Osteocyte (in vitro differentiated cells): ENCODE data around the gene SCP2. TPM values are rescaled to one million over a fixed set of nuclear protein-coding genes. Genes with fewer than 3 reads are reported as not detected.

Source experiments
- DNase-seq: peaks from one replicate; pipeline ENCODE4 v3.0.0; 2021; ENCODE audit warnings: mixed read lengths; ENCODE audit not compliant: unreplicated experiment; ENCODE audit errors: extremely low spot score
- H3K27ac Mint-ChIP-seq: one replicate; pipeline ENCODE4 v1.8.0; 2021; ENCODE audit warnings: mild to moderate bottlenecking, mixed read lengths; ENCODE audit not compliant: unreplicated experiment
- H3K27me3 Mint-ChIP-seq: one replicate; pipeline ENCODE4 v1.8.0; 2021; ENCODE audit warnings: mixed read lengths; ENCODE audit not compliant: unreplicated experiment
- H3K36me3 Mint-ChIP-seq: one replicate; pipeline ENCODE4 v1.8.0; 2021; ENCODE audit warnings: mixed read lengths; ENCODE audit not compliant: unreplicated experiment
- H3K4me1 Mint-ChIP-seq: one replicate; pipeline ENCODE4 v1.8.0; 2021; ENCODE audit warnings: mixed read lengths; ENCODE audit not compliant: unreplicated experiment
- H3K4me3 Mint-ChIP-seq: one replicate; pipeline ENCODE4 v1.8.0; 2021; ENCODE audit warnings: mild to moderate bottlenecking, moderate library complexity, mixed read lengths; ENCODE audit not compliant: unreplicated experiment
- H3K9me3 Mint-ChIP-seq: one replicate; pipeline ENCODE4 v1.8.0; 2021; ENCODE audit warnings: mixed read lengths; ENCODE audit not compliant: unreplicated experiment
- total RNA-seq: library from RNA; stranded (reverse); gene quantifications from 2 replicates; pipeline ENCODE4 v1.2.1, GENCODE V29; 2021
- TF ChIP-seq, protein P1 (sequence below): fragments of 200-600 bp; sonication (generic); IDR thresholded peaks from 2 replicates; pipeline ENCODE4 v1.5.0; 2021; ENCODE audit warnings: antibody characterized with exemption, mild to moderate bottlenecking, moderate library complexity

The SCP2 gene
- total RNA-seq, 1 donor from 2014 or later, result 84.2 TPM

DNA sequence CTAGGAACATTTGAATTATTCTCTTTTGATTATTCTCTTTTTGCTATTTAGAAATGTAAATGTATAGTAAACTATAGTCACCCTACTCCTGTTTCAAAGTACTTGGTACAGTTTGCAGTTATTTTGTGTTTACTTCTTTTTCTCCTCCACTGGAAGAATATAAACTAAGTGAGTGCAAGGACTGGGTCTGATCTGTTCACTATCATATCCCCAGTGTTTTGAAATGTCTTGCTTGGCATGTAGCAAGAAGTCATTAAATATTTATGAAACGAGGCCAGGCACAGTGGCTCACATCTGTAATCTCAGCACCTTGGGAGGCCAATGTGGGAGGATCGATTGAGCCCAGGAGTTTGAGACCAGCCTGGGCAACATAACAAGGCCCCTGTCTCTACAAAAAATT lies 99.2 kb downstream of the SCP2 start:
- Mint-ChIP-seq H3K4me3 (no peak overlapping the region), H3K27me3 (no peaks in the 10 kb centered on the region), H3K36me3 (peaks cover 9% of the 10 kb centered on the region), H3K4me1 (no peaks in the 10 kb centered on the region), H3K9me3 (no peaks in the 10 kb centered on the region), H3K27ac (no peak overlapping the region)
- TF ChIP-seq, protein P1, sequence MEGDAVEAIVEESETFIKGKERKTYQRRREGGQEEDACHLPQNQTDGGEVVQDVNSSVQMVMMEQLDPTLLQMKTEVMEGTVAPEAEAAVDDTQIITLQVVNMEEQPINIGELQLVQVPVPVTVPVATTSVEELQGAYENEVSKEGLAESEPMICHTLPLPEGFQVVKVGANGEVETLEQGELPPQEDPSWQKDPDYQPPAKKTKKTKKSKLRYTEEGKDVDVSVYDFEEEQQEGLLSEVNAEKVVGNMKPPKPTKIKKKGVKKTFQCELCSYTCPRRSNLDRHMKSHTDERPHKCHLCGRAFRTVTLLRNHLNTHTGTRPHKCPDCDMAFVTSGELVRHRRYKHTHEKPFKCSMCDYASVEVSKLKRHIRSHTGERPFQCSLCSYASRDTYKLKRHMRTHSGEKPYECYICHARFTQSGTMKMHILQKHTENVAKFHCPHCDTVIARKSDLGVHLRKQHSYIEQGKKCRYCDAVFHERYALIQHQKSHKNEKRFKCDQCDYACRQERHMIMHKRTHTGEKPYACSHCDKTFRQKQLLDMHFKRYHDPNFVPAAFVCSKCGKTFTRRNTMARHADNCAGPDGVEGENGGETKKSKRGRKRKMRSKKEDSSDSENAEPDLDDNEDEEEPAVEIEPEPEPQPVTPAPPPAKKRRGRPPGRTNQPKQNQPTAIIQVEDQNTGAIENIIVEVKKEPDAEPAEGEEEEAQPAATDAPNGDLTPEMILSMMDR, result no peak
- no peak for DNase-seq

DNA sequence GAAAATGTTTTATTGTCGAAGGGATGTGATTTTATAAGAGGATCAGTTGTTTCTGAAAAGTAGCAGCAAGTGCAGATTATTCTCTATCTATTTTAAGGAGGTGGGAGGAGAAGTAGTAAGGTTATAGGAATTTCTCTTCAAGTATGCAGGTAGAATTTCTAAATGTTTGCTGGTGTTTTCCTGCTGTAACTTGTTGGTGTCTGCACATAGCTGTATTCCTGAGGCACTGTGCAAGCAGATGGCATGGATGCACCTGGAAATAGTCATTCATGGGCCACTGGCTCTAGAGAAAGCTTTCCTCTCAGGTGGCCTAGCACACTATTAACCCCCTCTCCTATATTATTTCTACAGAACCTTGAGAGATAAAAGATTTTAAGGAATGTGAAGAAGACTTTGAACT lies 104.7 kb downstream of the SCP2 start:
- H3K27me3 Mint-ChIP-seq, result no peaks in the 10 kb centered on the region
- H3K27ac Mint-ChIP-seq, result no peak overlapping the region
- DNase-seq, result no peak
- H3K36me3 Mint-ChIP-seq, result peaks cover 23% of the 10 kb centered on the region
- TF ChIP-seq, protein P1, result no peak
- no peaks in the 10 kb centered on the region for H3K9me3 Mint-ChIP-seq
- H3K4me1 Mint-ChIP-seq, result no peaks in the 10 kb centered on the region
- H3K4me3 Mint-ChIP-seq, result no peak overlapping the region

DNA sequence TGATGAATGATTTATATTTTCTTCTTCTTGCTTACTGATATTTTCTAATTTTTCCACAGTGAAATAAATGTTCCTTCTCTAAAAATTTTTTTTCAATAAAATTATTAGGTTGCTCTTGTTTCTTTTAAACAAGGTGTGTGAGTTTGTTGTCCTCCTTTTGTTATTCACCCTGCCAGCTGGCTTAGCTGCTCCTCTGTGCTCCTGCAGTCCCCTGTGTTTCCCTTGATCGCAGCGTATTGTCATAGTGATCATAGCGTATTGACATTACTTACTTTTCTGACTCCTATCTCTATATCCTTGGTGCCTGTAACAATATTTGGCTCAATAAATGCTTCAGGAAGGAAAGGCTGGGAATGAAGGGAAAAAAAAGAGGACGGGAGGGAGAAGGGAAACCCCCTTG lies 110.1 kb downstream of the SCP2 start:
- TF ChIP-seq, protein P1, result no peak
- no peak overlapping the region for H3K4me3 Mint-ChIP-seq
- H3K36me3 Mint-ChIP-seq, result peaks cover 30% of the 10 kb centered on the region
- no peaks in the 10 kb centered on the region for H3K9me3 Mint-ChIP-seq
- H3K4me1 Mint-ChIP-seq, result no peaks in the 10 kb centered on the region
- DNase-seq, result no peak
- H3K27ac Mint-ChIP-seq, result no peak overlapping the region
- no peaks in the 10 kb centered on the region for H3K27me3 Mint-ChIP-seq

DNA sequence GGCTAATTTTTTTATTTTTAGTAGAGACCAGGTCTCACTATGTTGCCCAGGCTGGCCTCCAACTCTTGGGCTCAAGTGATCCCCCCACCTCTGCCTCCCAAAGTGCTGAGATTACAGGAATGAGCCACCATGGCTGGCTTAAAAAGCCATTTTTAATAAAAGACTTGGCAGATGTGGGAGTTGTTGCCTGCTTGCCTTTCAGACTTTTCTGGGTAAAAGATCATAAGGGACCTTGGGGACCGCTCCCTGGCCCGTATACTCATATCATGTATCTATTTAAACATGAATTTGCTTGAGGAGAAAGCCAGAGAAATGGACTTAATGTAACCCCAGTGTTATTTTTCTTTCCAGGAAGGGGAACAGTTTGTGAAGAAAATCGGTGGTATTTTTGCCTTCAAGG lies 111.5 kb downstream of the SCP2 start:
- no peak overlapping the region for H3K27ac Mint-ChIP-seq
- H3K4me1 Mint-ChIP-seq, result peaks cover 8% of the 10 kb centered on the region
- H3K27me3 Mint-ChIP-seq, result no peaks in the 10 kb centered on the region
- TF ChIP-seq, protein P1, result no peak
- no peak for DNase-seq
- H3K36me3 Mint-ChIP-seq, result peaks cover 30% of the 10 kb centered on the region
- no peaks in the 10 kb centered on the region for H3K9me3 Mint-ChIP-seq
- H3K4me3 Mint-ChIP-seq, result no peak overlapping the region

DNA sequence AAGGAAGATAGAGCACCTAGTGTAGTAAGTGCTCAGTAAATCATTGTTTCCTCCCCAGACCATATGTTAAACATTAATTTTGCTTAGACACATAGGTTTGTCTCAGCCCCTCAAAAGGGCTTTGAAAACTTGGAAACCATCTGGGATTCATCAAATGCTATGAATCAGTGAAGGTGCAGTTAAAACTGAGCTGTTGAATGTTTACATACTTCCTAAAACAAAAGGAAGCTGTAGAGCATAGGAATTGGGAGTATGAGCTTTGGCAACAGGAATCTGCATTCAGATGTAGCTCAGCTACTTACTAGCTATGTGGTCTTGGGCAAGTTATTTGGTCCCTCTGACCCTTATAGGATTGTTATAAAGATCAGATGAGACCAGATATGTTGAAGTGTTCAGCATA lies 116.2 kb downstream of the SCP2 start:
- H3K27me3 Mint-ChIP-seq, result no peaks in the 10 kb centered on the region
- TF ChIP-seq, protein P1, result no peak
- no peak for DNase-seq
- H3K36me3 Mint-ChIP-seq, result peaks cover 38% of the 10 kb centered on the region
- H3K4me3 Mint-ChIP-seq, result no peak overlapping the region
- no peak overlapping the region for H3K27ac Mint-ChIP-seq
- no peaks in the 10 kb centered on the region for H3K9me3 Mint-ChIP-seq
- peaks cover 28% of the 10 kb centered on the region for H3K4me1 Mint-ChIP-seq
